ENCODE data around the gene GPANK1.

DNA sequence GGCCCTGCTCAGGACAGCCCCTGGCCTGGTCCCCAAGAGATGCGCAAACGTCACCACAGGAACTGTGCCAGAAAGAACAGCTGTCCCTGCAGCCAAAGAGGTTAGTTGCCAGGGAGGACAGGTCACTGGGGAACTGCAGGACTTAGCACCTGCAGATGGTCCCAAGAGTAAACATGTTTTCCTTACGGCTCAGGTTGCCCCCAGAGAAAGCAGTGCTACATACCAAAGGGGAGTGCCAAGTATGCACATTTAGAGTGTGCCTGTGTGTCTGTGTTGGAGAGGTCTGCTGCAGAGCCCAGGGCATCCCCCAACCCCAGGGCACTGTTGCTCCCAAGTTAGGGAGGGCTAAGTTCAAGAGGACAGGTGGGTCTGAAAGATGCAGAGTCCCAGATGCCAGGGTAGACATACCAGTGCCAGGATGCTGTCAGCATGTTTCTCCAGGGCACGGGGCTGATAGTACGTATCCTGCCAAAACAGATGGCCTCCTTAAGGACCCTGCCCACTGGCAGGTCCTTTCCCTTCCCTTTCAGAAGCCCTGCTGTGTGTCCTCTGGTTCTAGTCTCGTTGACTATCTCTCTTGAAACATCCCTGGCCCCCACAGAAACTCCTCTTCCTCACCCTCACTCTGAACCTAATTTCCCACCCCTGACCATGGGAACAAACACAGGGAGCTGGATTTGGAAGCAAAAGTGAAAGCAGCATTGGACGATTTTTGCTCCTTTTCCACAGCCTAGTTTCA is 37.0 kb upstream of the GPANK1 start:
- TF ChIP-seq, protein P1, sequence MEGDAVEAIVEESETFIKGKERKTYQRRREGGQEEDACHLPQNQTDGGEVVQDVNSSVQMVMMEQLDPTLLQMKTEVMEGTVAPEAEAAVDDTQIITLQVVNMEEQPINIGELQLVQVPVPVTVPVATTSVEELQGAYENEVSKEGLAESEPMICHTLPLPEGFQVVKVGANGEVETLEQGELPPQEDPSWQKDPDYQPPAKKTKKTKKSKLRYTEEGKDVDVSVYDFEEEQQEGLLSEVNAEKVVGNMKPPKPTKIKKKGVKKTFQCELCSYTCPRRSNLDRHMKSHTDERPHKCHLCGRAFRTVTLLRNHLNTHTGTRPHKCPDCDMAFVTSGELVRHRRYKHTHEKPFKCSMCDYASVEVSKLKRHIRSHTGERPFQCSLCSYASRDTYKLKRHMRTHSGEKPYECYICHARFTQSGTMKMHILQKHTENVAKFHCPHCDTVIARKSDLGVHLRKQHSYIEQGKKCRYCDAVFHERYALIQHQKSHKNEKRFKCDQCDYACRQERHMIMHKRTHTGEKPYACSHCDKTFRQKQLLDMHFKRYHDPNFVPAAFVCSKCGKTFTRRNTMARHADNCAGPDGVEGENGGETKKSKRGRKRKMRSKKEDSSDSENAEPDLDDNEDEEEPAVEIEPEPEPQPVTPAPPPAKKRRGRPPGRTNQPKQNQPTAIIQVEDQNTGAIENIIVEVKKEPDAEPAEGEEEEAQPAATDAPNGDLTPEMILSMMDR (IDR thresholded peaks at IDR 0.05; ENCODE audit: insufficient read depth, low read length), result no peak
- TF ChIP-seq POLR2AphosphoS5 (IDR thresholded peaks at IDR 0.05; ENCODE audit: low read depth) (no peak), SPI1 (IDR thresholded peaks at IDR 0.05; ENCODE audit: borderline replicate concordance, low read depth) (no peak), GABPA (IDR thresholded peaks at IDR 0.05; ENCODE audit: low read depth) (no peak)
- TF ChIP-seq, protein P2, sequence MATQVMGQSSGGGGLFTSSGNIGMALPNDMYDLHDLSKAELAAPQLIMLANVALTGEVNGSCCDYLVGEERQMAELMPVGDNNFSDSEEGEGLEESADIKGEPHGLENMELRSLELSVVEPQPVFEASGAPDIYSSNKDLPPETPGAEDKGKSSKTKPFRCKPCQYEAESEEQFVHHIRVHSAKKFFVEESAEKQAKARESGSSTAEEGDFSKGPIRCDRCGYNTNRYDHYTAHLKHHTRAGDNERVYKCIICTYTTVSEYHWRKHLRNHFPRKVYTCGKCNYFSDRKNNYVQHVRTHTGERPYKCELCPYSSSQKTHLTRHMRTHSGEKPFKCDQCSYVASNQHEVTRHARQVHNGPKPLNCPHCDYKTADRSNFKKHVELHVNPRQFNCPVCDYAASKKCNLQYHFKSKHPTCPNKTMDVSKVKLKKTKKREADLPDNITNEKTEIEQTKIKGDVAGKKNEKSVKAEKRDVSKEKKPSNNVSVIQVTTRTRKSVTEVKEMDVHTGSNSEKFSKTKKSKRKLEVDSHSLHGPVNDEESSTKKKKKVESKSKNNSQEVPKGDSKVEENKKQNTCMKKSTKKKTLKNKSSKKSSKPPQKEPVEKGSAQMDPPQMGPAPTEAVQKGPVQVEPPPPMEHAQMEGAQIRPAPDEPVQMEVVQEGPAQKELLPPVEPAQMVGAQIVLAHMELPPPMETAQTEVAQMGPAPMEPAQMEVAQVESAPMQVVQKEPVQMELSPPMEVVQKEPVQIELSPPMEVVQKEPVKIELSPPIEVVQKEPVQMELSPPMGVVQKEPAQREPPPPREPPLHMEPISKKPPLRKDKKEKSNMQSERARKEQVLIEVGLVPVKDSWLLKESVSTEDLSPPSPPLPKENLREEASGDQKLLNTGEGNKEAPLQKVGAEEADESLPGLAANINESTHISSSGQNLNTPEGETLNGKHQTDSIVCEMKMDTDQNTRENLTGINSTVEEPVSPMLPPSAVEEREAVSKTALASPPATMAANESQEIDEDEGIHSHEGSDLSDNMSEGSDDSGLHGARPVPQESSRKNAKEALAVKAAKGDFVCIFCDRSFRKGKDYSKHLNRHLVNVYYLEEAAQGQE (IDR thresholded peaks at IDR 0.05; ENCODE audit: insufficient replicate concordance, low read depth), result no peak

Measured in HL-60 (cell line).